ENCODE results near the gene NOX4. TPM values are rescaled to one million over a fixed set of nuclear protein-coding genes. Genes with fewer than 3 reads are reported as not detected.

The NOX4 gene
- total RNA-seq, 1 experiment from 2014 or later = 1.5 TPM

- TF ChIP-seq, protein P1, sequence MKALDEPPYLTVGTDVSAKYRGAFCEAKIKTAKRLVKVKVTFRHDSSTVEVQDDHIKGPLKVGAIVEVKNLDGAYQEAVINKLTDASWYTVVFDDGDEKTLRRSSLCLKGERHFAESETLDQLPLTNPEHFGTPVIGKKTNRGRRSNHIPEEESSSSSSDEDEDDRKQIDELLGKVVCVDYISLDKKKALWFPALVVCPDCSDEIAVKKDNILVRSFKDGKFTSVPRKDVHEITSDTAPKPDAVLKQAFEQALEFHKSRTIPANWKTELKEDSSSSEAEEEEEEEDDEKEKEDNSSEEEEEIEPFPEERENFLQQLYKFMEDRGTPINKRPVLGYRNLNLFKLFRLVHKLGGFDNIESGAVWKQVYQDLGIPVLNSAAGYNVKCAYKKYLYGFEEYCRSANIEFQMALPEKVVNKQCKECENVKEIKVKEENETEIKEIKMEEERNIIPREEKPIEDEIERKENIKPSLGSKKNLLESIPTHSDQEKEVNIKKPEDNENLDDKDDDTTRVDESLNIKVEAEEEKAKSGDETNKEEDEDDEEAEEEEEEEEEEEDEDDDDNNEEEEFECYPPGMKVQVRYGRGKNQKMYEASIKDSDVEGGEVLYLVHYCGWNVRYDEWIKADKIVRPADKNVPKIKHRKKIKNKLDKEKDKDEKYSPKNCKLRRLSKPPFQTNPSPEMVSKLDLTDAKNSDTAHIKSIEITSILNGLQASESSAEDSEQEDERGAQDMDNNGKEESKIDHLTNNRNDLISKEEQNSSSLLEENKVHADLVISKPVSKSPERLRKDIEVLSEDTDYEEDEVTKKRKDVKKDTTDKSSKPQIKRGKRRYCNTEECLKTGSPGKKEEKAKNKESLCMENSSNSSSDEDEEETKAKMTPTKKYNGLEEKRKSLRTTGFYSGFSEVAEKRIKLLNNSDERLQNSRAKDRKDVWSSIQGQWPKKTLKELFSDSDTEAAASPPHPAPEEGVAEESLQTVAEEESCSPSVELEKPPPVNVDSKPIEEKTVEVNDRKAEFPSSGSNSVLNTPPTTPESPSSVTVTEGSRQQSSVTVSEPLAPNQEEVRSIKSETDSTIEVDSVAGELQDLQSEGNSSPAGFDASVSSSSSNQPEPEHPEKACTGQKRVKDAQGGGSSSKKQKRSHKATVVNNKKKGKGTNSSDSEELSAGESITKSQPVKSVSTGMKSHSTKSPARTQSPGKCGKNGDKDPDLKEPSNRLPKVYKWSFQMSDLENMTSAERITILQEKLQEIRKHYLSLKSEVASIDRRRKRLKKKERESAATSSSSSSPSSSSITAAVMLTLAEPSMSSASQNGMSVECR (CRISPR knock-in tag; IDR thresholded peaks at IDR 0.05; ENCODE audit: borderline replicate concordance) = no peak
- TF ChIP-seq MAX (CRISPR knock-in tag; IDR thresholded peaks at IDR 0.05) (no peak), SMAD3 (CRISPR knock-in tag; IDR thresholded peaks at IDR 0.05; ENCODE audit: borderline replicate concordance) (no peak)
Measured at GRCh38 chr11:89503422-89503821, 12.2 kb upstream of the NOX4 start (continued).

DNA sequence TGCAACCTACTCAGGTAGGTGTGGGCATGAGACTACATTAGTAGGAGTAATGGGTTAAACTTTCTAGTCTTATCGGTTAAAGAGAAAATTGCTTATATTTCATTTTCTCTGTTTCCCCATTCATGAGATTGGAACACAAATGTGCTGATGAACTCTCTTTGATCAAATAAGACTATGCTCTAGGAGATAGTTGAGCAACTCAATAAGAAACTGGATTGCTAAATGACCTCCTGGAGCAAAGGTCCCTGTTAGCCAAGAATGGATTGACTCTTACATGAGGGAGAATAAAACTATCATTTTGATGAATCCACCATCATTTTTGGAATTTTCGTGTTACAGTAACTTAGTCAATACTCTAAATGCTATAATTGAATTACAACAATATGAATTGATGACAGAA, 11.1 kb upstream of the NOX4 start:
- no peaks in the 10 kb centered on the region for H3K36me3 Mint-ChIP-seq
- H3K4me1 Mint-ChIP-seq = peaks cover 21% of the 10 kb centered on the region
- CTCF ChIA-PET = interaction anchor here (0.5 to 1.5 kb wide), 2 partner anchors 11 to 1166 kb away, joined by 3 to 5 read pairs; partner anchors contain the start of gene NOX4
- no peak for DNase-seq (ENCODE audit: low spot score)
- no peaks in the 10 kb centered on the region for H3K9me3 Mint-ChIP-seq
- no peak for ATAC-seq
- H3K4me3 Mint-ChIP-seq = no peak overlapping the region
- TF ChIP-seq NR2C2 (CRISPR knock-in tag; IDR thresholded peaks at IDR 0.05) = no peak
- TF ChIP-seq, protein P2, sequence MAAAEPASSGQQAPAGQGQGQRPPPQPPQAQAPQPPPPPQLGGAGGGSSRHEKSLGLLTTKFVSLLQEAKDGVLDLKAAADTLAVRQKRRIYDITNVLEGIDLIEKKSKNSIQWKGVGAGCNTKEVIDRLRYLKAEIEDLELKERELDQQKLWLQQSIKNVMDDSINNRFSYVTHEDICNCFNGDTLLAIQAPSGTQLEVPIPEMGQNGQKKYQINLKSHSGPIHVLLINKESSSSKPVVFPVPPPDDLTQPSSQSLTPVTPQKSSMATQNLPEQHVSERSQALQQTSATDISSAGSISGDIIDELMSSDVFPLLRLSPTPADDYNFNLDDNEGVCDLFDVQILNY (CRISPR knock-in tag; IDR thresholded peaks at IDR 0.05) = no peak
- TF ChIP-seq, protein P3, sequence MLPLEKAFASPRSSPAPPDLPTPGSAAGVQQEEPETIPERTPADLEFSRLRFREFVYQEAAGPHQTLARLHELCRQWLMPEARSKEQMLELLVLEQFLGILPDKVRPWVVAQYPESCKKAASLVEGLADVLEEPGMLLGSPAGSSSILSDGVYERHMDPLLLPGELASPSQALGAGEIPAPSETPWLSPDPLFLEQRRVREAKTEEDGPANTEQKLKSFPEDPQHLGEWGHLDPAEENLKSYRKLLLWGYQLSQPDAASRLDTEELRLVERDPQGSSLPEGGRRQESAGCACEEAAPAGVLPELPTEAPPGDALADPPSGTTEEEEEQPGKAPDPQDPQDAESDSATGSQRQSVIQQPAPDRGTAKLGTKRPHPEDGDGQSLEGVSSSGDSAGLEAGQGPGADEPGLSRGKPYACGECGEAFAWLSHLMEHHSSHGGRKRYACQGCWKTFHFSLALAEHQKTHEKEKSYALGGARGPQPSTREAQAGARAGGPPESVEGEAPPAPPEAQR (CRISPR knock-in tag; IDR thresholded peaks at IDR 0.05) = no peak
- no peaks in the 10 kb centered on the region; the same call in 1 of the 2 replicates for H3K27me3 Mint-ChIP-seq (ENCODE audit: low read depth)
- POLR2A ChIA-PET = no interaction called here
- H3K27ac Mint-ChIP-seq = no peak overlapping the region

DNA sequence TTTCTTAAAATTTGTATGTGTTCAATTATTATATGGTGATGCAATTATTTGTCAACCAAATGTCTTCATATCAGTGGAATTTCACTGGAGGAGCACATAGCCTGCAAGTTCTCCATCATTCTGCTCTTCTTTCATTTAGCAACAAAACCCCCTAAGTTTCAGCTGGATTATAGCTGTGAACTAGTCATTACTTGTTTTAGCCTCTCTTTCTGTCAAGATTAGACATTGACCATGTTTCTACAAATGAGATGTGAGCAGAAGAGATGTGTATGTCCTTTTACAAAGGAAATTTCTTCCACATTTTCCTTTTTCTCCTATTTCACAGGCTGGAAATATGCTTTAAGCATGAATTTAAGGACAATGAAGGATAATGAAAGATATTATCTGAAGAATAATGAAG, 9.2 kb upstream of the NOX4 start:
- no peaks in the 10 kb centered on the region for H3K9me3 Mint-ChIP-seq
- peaks cover 27% of the 10 kb centered on the region for H3K4me1 Mint-ChIP-seq
- H3K27me3 Mint-ChIP-seq (ENCODE audit: low read depth) = no peaks in the 10 kb centered on the region; the same call in 1 of the 2 replicates
- no peak overlapping the region for H3K4me3 Mint-ChIP-seq
- ATAC-seq (no peak), DNase-seq (ENCODE audit: low spot score) (no peak)
- no peaks in the 10 kb centered on the region for H3K36me3 Mint-ChIP-seq
- TF ChIP-seq OVOL2 (CRISPR knock-in tag; IDR thresholded peaks at IDR 0.05; ENCODE audit: borderline replicate concordance) (no peak), ZMAT4 (CRISPR knock-in tag; IDR thresholded peaks at IDR 0.05) (no peak), AFF4 (CRISPR knock-in tag; IDR thresholded peaks at IDR 0.05; ENCODE audit: borderline replicate concordance) (no peak), TEAD4 (CRISPR knock-in tag; IDR thresholded peaks at IDR 0.05) (no peak), SOX15 (CRISPR knock-in tag; IDR thresholded peaks at IDR 0.05) (no peak), ZNF532 (CRISPR knock-in tag; IDR thresholded peaks at IDR 0.05; ENCODE audit: borderline replicate concordance) (no peak), NFYB (CRISPR knock-in tag; conservative IDR thresholded peaks at IDR 0.05; ENCODE audit: low read depth) (no peak)
- TF ChIP-seq, protein P4, sequence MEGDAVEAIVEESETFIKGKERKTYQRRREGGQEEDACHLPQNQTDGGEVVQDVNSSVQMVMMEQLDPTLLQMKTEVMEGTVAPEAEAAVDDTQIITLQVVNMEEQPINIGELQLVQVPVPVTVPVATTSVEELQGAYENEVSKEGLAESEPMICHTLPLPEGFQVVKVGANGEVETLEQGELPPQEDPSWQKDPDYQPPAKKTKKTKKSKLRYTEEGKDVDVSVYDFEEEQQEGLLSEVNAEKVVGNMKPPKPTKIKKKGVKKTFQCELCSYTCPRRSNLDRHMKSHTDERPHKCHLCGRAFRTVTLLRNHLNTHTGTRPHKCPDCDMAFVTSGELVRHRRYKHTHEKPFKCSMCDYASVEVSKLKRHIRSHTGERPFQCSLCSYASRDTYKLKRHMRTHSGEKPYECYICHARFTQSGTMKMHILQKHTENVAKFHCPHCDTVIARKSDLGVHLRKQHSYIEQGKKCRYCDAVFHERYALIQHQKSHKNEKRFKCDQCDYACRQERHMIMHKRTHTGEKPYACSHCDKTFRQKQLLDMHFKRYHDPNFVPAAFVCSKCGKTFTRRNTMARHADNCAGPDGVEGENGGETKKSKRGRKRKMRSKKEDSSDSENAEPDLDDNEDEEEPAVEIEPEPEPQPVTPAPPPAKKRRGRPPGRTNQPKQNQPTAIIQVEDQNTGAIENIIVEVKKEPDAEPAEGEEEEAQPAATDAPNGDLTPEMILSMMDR (IDR thresholded peaks at IDR 0.05) = no peak
- CTCF ChIA-PET = no interaction called here
- no peak overlapping the region for H3K27ac Mint-ChIP-seq
- POLR2A ChIA-PET = no interaction called here
